HepG2 (cell line): Measurements from ENCODE around the gene AP3D1. TPM values are rescaled to one million over a fixed set of nuclear protein-coding genes. Genes with fewer than 3 reads are reported as not detected.

Experiments
- AHR ChIP-seq: IDR thresholded peaks from 2 replicates; pipeline ENCODE4 v1.6.1; 2018; ENCODE audit warnings: missing genetic modification reagents, missing compliant biosample characterization
- FOXC1 ChIP-seq: sonication (generic); formaldehyde crosslinking; IDR thresholded peaks from 2 replicates; pipeline ENCODE4 v1.8.0; 2022; ENCODE audit warnings: mild to moderate bottlenecking, missing genetic modification reagents, borderline replicate concordance
- GABPB1 ChIP-seq: IDR thresholded peaks from 2 replicates; pipeline ENCODE4 v1.6.1; 2016; ENCODE audit warnings: mild to moderate bottlenecking, missing genetic modification reagents, moderate library complexity, missing compliant biosample characterization
- MAZ ChIP-seq, 2 experiments: sonication (generic) in 1 of 2; formaldehyde crosslinking in 1 of 2; IDR thresholded peaks; 2 replicates each; pipeline versions ENCODE4 v1.5.0 to v1.6.1; 2012 to 2020; ENCODE audit warnings: low read depth in 2 of 2, mild to moderate bottlenecking in 2 of 2, borderline replicate concordance in 1 of 2, improper control_type of control experiment in 1 of 2, low read length in 1 of 2, missing genetic modification reagents in 1 of 2, moderate library complexity in 1 of 2
- TAF15 ChIP-seq: fragments of 200-400 bp; formaldehyde crosslinking; IDR thresholded peaks from one replicate; pipeline ENCODE4 v1.6.1; 2018; ENCODE audit warnings: mild to moderate bottlenecking, low read depth, low read length; ENCODE audit not compliant: poor library complexity, severe bottlenecking
- ZBTB3 ChIP-seq: sonication (generic); formaldehyde crosslinking; IDR thresholded peaks from 2 replicates; pipeline ENCODE4 v1.4.0; 2020; ENCODE audit warnings: low read depth, mild to moderate bottlenecking, moderate library complexity, missing genetic modification reagents, borderline replicate concordance
- ZFP41 ChIP-seq: sonication (generic); formaldehyde crosslinking; IDR thresholded peaks from 2 replicates; pipeline ENCODE4 v1.4.0; 2020; ENCODE audit warnings: mild to moderate bottlenecking, missing genetic modification reagents, borderline replicate concordance
- polyA plus RNA-seq, 8 experiments: library from polyadenylated mRNA; depleted of rRNA in 3 of 8; stranded (reverse) in 7 of 8; unstranded in 1 of 8; fragments of >200 nt; fragmentation: Illumina TruSeq in 4 of 8; extraction: Trizol in 4 of 8; gene quantifications; 2 replicates each; pipeline versions ENCODE4 v1.2.1 to v1.2.3, GENCODE V29; 2011 to 2016; ENCODE audit warnings: low read depth in 4 of 8, missing spikeins in 1 of 8, mixed read lengths in 1 of 8; ENCODE audit not compliant: insufficient read depth in 1 of 8
- total RNA-seq, 5 experiments: library from RNA; depleted of rRNA; stranded (reverse); fragments of >200 nt; fragmentation: Illumina TruSeq; extraction: Trizol; gene quantifications; 2 replicates each; pipeline ENCODE4 v1.2.3, GENCODE V29; 2016; ENCODE audit warnings: low read depth in 1 of 5
- TF ChIP-seq, protein P1 (sequence below): sonication (generic); formaldehyde crosslinking; IDR thresholded peaks from 2 replicates; pipeline ENCODE4 v1.5.1; 2020; ENCODE audit warnings: mild to moderate bottlenecking, moderate library complexity, missing genetic modification reagents
- TF ChIP-seq, protein P2 (sequence below): sonication (generic); formaldehyde crosslinking; IDR thresholded peaks from 2 replicates; pipeline ENCODE4 v1.5.0; 2020; ENCODE audit warnings: missing genetic modification reagents
- TF ChIP-seq, protein P3 (sequence below): sonication (generic); formaldehyde crosslinking; IDR thresholded peaks from 2 replicates; pipeline ENCODE4 v1.4.0; 2020; ENCODE audit warnings: mild to moderate bottlenecking, missing genetic modification reagents
- TF ChIP-seq, protein P4 (sequence below): sonication (generic); formaldehyde crosslinking; IDR thresholded peaks from 2 replicates; pipeline ENCODE4 v1.4.0; 2020; ENCODE audit warnings: missing genetic modification reagents
- TF ChIP-seq, protein P5 (sequence below): sonication (generic); formaldehyde crosslinking; IDR thresholded peaks from 2 replicates; pipeline ENCODE4 v1.8.1; 2022; ENCODE audit warnings: mild to moderate bottlenecking, missing genetic modification reagents
- TF ChIP-seq, protein P6 (sequence below): sonication (generic); formaldehyde crosslinking; conservative IDR thresholded peaks from 2 replicates; pipeline ENCODE4 v1.5.0; 2020; ENCODE audit warnings: missing genetic modification reagents

Gene AP3D1
- total and polyA plus RNA-seq, 2 of the 13 experiments (the other 11 are each of a cell fraction or from before 2014, with no cell fraction given) = 68.0 to 82.6 TPM

DNA sequence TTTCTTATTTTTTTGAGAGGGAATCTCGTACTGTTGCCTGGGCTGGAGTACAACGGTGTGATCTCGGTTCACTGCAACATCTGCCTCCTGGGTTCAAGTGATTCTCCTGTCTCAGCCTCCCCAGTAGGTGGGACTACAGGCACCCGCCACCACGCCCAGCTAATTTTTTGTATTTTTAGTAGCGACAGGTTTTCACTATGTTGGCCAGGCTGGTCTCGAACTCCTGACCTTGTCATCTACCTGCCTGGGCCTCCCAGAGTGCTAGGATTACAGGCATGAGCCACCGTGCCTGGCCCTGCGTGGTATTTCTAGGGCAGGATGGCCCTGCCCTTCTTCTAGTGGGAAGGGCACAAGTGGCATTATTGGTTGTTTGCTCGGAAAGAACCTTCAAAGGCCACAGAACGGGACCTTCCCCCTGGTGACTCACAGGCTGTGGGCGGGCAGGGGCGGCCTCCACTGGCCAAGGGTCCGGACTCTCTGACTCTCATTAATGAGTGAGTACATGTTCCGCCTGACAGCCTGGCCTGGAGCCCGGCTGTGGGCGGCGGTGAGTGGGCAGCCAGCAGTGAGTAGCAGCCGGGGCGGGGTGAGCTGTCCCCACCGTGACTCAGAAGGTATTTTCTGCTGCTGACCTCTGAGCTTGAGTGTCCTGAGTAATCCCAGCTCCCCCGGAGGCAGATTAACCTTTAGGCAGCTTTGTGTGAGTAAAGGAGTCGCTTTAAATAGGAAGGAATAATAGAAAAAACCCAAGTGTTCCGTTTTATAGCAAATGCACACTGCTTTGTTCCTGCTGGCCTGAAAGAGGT lies 17.5 kb upstream of the AP3D1 start (continued):
- TF ChIP-seq, protein P1, sequence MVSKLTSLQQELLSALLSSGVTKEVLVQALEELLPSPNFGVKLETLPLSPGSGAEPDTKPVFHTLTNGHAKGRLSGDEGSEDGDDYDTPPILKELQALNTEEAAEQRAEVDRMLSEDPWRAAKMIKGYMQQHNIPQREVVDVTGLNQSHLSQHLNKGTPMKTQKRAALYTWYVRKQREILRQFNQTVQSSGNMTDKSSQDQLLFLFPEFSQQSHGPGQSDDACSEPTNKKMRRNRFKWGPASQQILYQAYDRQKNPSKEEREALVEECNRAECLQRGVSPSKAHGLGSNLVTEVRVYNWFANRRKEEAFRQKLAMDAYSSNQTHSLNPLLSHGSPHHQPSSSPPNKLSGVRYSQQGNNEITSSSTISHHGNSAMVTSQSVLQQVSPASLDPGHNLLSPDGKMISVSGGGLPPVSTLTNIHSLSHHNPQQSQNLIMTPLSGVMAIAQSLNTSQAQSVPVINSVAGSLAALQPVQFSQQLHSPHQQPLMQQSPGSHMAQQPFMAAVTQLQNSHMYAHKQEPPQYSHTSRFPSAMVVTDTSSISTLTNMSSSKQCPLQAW (CRISPR knock-in tag) = peak; percentile 56; the same call in 1 of the 2 replicates
- TF ChIP-seq, protein P2, sequence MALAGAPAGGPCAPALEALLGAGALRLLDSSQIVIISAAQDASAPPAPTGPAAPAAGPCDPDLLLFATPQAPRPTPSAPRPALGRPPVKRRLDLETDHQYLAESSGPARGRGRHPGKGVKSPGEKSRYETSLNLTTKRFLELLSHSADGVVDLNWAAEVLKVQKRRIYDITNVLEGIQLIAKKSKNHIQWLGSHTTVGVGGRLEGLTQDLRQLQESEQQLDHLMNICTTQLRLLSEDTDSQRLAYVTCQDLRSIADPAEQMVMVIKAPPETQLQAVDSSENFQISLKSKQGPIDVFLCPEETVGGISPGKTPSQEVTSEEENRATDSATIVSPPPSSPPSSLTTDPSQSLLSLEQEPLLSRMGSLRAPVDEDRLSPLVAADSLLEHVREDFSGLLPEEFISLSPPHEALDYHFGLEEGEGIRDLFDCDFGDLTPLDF (CRISPR knock-in tag) = peak; percentile 59; the same call in 1 of the 2 replicates
- TF ChIP-seq FOXC1 (CRISPR knock-in tag) (no peak; the same call in 1 of the 2 replicates), TAF15 (no peak), MAZ (IDR thresholded peaks at IDR 0.05; ENCODE audit: borderline replicate concordance, low read depth, low read length) (0 out of 2 replicates have a peak, but pooled peaks have one; percentile 31), MAZ (CRISPR knock-in tag; IDR thresholded peaks at IDR 0.05; ENCODE audit: low read depth) (peak; percentile 75), ZFP41 (CRISPR knock-in tag) (no peak), AHR (peak; percentile 86; the same call in 1 of the 2 replicates), GABPB1 (CRISPR knock-in tag) (peak; percentile 66; the same call in 1 of the 2 replicates), ZBTB3 (peak; percentile 78; the same call in 1 of the 2 replicates)
- TF ChIP-seq, protein P3, sequence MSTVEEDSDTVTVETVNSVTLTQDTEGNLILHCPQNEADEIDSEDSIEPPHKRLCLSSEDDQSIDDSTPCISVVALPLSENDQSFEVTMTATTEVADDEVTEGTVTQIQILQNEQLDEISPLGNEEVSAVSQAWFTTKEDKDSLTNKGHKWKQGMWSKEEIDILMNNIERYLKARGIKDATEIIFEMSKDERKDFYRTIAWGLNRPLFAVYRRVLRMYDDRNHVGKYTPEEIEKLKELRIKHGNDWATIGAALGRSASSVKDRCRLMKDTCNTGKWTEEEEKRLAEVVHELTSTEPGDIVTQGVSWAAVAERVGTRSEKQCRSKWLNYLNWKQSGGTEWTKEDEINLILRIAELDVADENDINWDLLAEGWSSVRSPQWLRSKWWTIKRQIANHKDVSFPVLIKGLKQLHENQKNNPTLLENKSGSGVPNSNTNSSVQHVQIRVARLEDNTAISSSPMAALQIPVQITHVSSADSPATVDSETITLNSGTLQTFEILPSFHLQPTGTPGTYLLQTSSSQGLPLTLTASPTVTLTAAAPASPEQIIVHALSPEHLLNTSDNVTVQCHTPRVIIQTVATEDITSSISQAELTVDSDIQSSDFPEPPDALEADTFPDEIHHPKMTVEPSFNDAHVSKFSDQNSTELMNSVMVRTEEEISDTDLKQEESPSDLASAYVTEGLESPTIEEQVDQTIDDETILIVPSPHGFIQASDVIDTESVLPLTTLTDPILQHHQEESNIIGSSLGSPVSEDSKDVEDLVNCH (CRISPR knock-in tag) = 0 out of 2 replicates have a peak, but pooled peaks have one; percentile 41
- TF ChIP-seq, protein P4, sequence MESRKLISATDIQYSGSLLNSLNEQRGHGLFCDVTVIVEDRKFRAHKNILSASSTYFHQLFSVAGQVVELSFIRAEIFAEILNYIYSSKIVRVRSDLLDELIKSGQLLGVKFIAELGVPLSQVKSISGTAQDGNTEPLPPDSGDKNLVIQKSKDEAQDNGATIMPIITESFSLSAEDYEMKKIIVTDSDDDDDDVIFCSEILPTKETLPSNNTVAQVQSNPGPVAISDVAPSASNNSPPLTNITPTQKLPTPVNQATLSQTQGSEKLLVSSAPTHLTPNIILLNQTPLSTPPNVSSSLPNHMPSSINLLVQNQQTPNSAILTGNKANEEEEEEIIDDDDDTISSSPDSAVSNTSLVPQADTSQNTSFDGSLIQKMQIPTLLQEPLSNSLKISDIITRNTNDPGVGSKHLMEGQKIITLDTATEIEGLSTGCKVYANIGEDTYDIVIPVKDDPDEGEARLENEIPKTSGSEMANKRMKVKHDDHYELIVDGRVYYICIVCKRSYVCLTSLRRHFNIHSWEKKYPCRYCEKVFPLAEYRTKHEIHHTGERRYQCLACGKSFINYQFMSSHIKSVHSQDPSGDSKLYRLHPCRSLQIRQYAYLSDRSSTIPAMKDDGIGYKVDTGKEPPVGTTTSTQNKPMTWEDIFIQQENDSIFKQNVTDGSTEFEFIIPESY (CRISPR knock-in tag) = peak; percentile 49
- TF ChIP-seq, protein P5, sequence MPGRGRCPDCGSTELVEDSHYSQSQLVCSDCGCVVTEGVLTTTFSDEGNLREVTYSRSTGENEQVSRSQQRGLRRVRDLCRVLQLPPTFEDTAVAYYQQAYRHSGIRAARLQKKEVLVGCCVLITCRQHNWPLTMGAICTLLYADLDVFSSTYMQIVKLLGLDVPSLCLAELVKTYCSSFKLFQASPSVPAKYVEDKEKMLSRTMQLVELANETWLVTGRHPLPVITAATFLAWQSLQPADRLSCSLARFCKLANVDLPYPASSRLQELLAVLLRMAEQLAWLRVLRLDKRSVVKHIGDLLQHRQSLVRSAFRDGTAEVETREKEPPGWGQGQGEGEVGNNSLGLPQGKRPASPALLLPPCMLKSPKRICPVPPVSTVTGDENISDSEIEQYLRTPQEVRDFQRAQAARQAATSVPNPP = 0 out of 2 replicates have a peak, but pooled peaks have one; percentile 14
- TF ChIP-seq, protein P6, sequence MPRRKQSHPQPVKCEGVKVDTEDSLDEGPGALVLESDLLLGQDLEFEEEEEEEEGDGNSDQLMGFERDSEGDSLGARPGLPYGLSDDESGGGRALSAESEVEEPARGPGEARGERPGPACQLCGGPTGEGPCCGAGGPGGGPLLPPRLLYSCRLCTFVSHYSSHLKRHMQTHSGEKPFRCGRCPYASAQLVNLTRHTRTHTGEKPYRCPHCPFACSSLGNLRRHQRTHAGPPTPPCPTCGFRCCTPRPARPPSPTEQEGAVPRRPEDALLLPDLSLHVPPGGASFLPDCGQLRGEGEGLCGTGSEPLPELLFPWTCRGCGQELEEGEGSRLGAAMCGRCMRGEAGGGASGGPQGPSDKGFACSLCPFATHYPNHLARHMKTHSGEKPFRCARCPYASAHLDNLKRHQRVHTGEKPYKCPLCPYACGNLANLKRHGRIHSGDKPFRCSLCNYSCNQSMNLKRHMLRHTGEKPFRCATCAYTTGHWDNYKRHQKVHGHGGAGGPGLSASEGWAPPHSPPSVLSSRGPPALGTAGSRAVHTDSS (CRISPR knock-in tag) = 0 out of 2 replicates have a peak, but pooled peaks have one; percentile 40
